ENCODE measurements around the gene NBR1.
A peak's percentile ranks its signal among the peaks of the same experiment; 100 is the strongest.
"Not testable (repeated sequence)": the region's sequence is repeated elsewhere in the genome, so short reads cannot be mapped to it uniquely, and the experiment has no call there.

The NBR1 gene, protein sequence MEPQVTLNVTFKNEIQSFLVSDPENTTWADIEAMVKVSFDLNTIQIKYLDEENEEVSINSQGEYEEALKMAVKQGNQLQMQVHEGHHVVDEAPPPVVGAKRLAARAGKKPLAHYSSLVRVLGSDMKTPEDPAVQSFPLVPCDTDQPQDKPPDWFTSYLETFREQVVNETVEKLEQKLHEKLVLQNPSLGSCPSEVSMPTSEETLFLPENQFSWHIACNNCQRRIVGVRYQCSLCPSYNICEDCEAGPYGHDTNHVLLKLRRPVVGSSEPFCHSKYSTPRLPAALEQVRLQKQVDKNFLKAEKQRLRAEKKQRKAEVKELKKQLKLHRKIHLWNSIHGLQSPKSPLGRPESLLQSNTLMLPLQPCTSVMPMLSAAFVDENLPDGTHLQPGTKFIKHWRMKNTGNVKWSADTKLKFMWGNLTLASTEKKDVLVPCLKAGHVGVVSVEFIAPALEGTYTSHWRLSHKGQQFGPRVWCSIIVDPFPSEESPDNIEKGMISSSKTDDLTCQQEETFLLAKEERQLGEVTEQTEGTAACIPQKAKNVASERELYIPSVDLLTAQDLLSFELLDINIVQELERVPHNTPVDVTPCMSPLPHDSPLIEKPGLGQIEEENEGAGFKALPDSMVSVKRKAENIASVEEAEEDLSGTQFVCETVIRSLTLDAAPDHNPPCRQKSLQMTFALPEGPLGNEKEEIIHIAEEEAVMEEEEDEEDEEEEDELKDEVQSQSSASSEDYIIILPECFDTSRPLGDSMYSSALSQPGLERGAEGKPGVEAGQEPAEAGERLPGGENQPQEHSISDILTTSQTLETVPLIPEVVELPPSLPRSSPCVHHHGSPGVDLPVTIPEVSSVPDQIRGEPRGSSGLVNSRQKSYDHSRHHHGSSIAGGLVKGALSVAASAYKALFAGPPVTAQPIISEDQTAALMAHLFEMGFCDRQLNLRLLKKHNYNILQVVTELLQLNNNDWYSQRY

DNA sequence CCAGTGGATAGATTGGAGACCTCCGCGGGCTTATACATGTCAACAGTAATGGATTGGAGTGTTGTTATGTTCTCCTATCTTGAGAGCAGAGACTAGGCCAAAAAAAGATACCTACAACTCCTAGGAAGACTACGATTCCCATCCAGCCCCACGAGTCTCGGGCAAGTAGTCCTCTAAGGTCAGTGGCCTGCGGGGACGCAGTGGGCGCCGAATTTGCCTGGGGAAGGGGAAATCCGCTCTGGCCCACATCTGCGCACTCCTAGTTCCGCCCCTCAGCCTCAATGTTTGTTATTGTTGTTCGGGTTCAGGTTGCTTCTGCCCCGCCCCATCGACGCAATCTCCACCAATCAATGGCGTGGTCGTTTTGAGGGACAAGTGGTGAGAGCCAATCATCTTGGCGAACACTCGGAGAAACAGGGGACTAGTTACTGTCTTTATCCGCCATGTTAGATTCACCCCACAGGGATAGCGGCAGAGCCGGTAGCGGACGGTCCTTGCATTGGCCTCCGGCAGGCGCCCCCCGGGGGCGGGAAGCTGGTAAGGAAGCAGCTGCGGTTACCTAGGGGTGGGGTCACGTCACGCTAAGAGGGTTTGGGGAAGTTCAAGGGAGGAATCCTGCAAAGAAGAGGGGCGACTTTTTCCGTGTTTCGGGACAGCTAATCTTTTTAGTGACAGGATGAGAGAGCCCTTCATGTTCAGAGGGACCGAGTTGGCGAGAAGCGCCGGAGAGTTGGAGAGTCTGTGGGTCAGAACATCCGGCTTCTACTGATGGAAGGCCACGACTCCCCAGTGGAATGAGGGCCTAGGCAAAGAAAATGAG, at the start of gene NBR1:
NBR1 (plus strand) TSS at position 449 of the 820 bp plus-strand sequence. CDS start 4,586 bp downstream, outside the sequence.
- Histone ChIP-seq H3K27me3 (ENCODE audit: control insufficient read depth, insufficient read depth, low read length) (no peaks in the 10 kb centered on the region), H3K4me3 (ENCODE audit: low read length) (peak within 1 kb of the TSS; percentile 95), H3K36me3 (ENCODE audit: control insufficient read depth, insufficient read depth, low read length) (no peaks in the 10 kb centered on the region), H3K9ac (ENCODE audit: low read length) (peak within 1 kb of the TSS; percentile 99), H3K9me3 (ENCODE audit: control insufficient read depth, low read length) (no peaks in the 10 kb centered on the region), H3K4me1 (ENCODE audit: control insufficient read depth, insufficient read depth, low read length) (peaks cover 31% of the 10 kb centered on the region)

- Histone ChIP-seq H3K4me1 (ENCODE audit: control insufficient read depth, insufficient read depth, low read length) (peaks cover 15% of the 10 kb centered on the region), H3K36me3 (ENCODE audit: control insufficient read depth, insufficient read depth, low read length) (no peaks in the 10 kb centered on the region), H3K4me3 (ENCODE audit: low read length) (peak within 1 kb of the TSS; percentile 53), H3K9ac (ENCODE audit: low read length) (peak within 1 kb of the TSS; percentile 79), H3K9me3 (ENCODE audit: control insufficient read depth, low read length) (no peaks in the 10 kb centered on the region), H3K27me3 (ENCODE audit: control insufficient read depth, insufficient read depth, low read length) (no peaks in the 10 kb centered on the region)
These were observed 45.7 kb upstream of the NBR1 start, which contains the start of gene BRCA1 for GRCh38 chr17:43125133-43125966. BRCA1 (minus strand) TSS chr17:43125364; CDS start chr17:43124096, 1,268 bp downstream.

DNA sequence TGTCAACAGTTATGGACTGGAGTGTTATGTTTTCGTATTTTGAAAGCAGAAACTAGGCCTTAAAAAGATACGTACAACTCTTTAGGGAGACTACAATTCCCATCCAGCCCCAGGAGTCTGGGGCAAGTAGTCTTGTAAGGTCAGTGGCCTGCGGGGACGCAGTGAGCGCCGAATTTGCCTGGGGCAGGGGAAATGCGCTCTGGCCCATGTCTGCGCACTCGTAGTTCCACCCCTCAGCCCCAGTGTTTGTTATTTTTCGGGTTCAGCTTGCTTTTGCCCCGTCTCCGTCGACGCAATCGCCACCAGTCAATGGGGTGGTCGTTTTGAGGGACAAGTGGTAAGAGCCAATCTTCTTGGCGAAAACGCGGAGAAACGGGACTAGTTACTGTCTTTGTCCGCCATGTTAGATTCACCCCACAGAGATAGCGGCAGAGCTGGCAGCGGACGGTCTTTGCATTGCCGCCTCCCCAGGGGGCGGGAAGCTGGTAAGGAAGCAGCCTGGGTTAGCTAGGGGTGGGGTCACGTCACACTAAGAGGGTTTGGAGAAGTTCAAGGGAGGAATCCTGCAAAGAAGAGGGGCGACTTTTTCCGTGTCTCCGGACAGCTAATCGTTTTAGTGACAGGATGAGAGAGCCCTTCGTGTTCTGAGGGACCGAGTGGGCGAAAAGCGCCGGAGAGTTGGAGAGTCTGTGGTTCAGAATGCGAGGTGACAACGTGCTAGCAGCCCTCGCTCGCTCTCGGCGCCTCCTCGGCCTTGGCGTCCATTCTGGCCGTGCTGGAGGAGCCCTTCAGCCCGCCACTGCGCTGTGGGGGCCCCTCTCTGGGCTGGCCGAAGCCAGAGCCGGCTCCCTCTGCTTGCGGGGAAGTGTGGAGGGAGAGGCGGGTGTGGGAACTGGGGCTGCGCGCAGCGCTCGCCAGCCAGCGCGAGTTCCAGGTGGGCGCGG, 44.8 kb upstream of the NBR1 start:
- Histone ChIP-seq H3K4me3 (ENCODE audit: low read length) (peak overlapping the region; percentile 53), H3K27me3 (ENCODE audit: control insufficient read depth, insufficient read depth, low read length) (no peaks in the 10 kb centered on the region), H3K36me3 (ENCODE audit: control insufficient read depth, insufficient read depth, low read length) (no peaks in the 10 kb centered on the region), H3K9ac (ENCODE audit: low read length) (peak overlapping the region; percentile 79), H3K4me1 (ENCODE audit: control insufficient read depth, insufficient read depth, low read length) (peaks cover 15% of the 10 kb centered on the region), H3K9me3 (ENCODE audit: control insufficient read depth, low read length) (no peaks in the 10 kb centered on the region)

DNA sequence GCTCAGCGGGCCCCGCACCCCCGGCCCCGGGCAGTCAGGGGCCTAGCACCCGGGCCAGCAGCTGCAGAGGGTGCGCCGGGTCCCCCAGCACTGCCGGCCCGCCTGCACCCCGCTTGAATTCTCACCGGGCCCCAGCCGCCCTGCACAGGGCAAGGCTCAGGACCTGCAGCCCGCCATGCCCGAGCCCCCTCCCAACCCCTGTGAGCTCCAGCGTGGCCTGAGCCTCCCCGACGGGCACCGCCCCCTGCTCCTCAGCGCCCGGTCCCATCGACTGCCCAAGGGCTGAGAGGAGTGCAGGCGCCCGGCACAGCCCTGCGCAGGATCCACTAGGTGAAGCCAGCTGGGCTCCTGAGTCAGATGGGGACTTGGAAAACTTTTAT, 44.1 kb upstream of the NBR1 start:
- Histone ChIP-seq H3K9ac (ENCODE audit: low read length) (no peak overlapping the region), H3K27me3 (ENCODE audit: control insufficient read depth, insufficient read depth, low read length) (no peaks in the 10 kb centered on the region), H3K9me3 (ENCODE audit: control insufficient read depth, low read length) (no peaks in the 10 kb centered on the region), H3K4me1 (ENCODE audit: control insufficient read depth, insufficient read depth, low read length) (peaks cover 15% of the 10 kb centered on the region), H3K36me3 (ENCODE audit: control insufficient read depth, insufficient read depth, low read length) (no peaks in the 10 kb centered on the region), H3K4me3 (ENCODE audit: low read length) (no peak overlapping the region)

GRCh38 chr17:43127333-43127876, 43.6 kb upstream of the NBR1 start:
- H3K9me3 ChIP-seq (ENCODE audit: control insufficient read depth, low read length); H3K36me3 ChIP-seq (ENCODE audit: control insufficient read depth, insufficient read depth, low read length); H3K4me3 ChIP-seq (ENCODE audit: low read length); H3K9ac ChIP-seq (ENCODE audit: low read length); H3K27me3 ChIP-seq (ENCODE audit: control insufficient read depth, insufficient read depth, low read length): not testable (repeated sequence)
- peaks cover 15% of the 10 kb centered on the region for H3K4me1 ChIP-seq (ENCODE audit: control insufficient read depth, insufficient read depth, low read length)

- Histone ChIP-seq H3K9me3 (ENCODE audit: control insufficient read depth, low read length) (no peaks in the 10 kb centered on the region), H3K4me3 (ENCODE audit: low read length) (no peak overlapping the region)
These were observed 41.4 kb upstream of the NBR1 start for GRCh38 chr17:43129671-43130010.

DNA sequence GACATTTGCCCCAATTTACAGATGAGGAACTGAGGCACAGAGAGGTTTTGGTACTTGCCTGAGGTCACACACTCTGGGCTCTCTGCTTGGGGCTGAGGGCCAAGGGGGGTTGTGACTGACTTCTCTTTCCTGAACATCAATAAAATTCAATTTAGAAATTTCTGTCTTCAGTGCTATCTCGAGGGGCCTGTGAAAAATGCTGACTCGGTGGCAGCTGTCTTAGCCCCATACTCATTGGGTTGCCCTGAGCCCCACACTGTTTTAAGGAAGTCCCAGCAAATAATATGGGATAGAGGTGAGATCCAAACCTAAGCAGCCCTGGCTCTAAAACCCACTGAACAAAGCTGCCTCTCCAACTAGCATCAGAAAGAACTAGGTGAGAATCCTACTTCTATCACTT, 38.9 kb upstream of the NBR1 start:
- H3K9ac ChIP-seq (ENCODE audit: low read length), result no peak overlapping the region
- H3K27me3 ChIP-seq (ENCODE audit: control insufficient read depth, insufficient read depth, low read length), result no peaks in the 10 kb centered on the region
- H3K9me3 ChIP-seq (ENCODE audit: control insufficient read depth, low read length), result no peaks in the 10 kb centered on the region
- H3K4me3 ChIP-seq (ENCODE audit: low read length), result no peak overlapping the region
- peaks cover 3% of the 10 kb centered on the region for H3K4me1 ChIP-seq (ENCODE audit: control insufficient read depth, insufficient read depth, low read length)
- H3K36me3 ChIP-seq (ENCODE audit: control insufficient read depth, insufficient read depth, low read length), result no peaks in the 10 kb centered on the region

More at GRCh38 chr17:43129671-43130010, 41.4 kb upstream of the NBR1 start:
- H3K9ac ChIP-seq (ENCODE audit: low read length), result peak overlapping the region; percentile 78
- H3K36me3 ChIP-seq (ENCODE audit: control insufficient read depth, insufficient read depth, low read length), result no peaks in the 10 kb centered on the region
- no peaks in the 10 kb centered on the region for H3K27me3 ChIP-seq (ENCODE audit: control insufficient read depth, insufficient read depth, low read length)
- peaks cover 10% of the 10 kb centered on the region for H3K4me1 ChIP-seq (ENCODE audit: control insufficient read depth, insufficient read depth, low read length)

GRCh38 chr17:43133439-43133838, 37.6 kb upstream of the NBR1 start:
- H3K4me1 ChIP-seq (ENCODE audit: control insufficient read depth, insufficient read depth, low read length); H3K4me3 ChIP-seq (ENCODE audit: low read length); H3K9ac ChIP-seq (ENCODE audit: low read length); H3K9me3 ChIP-seq (ENCODE audit: control insufficient read depth, low read length); H3K36me3 ChIP-seq (ENCODE audit: control insufficient read depth, insufficient read depth, low read length); H3K27me3 ChIP-seq (ENCODE audit: control insufficient read depth, insufficient read depth, low read length): not testable (repeated sequence)

- Histone ChIP-seq H3K9ac (ENCODE audit: low read length) (no peak overlapping the region), H3K27me3 (ENCODE audit: control insufficient read depth, insufficient read depth, low read length) (no peaks in the 10 kb centered on the region), H3K4me3 (ENCODE audit: low read length) (no peak overlapping the region), H3K9me3 (ENCODE audit: control insufficient read depth, low read length) (no peaks in the 10 kb centered on the region), H3K4me1 (ENCODE audit: control insufficient read depth, insufficient read depth, low read length) (peaks cover under 1% of the 10 kb centered on the region), H3K36me3 (ENCODE audit: control insufficient read depth, insufficient read depth, low read length) (no peaks in the 10 kb centered on the region)
These were observed 36.1 kb upstream of the NBR1 start for GRCh38 chr17:43134774-43135453.

DNA sequence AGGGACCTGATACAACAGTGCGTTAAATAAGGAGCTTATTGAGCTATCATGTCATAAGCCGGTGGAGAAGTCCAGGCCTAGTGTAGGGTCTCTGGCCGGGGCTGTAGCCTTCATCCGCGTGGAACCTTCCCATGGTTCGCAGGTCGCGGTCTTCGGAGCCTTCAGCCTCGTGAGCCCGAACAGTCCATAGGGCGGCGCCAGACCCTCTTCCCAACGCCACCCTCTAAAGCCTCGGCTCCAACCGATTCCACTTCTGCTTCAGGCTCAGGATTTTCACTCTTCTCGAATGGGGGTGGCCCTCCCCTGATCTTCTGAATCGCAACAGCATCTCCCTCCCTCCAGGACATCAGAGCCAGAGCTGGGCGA, 35.6 kb upstream of the NBR1 start:
- Histone ChIP-seq H3K4me1 (ENCODE audit: control insufficient read depth, insufficient read depth, low read length) (no peaks in the 10 kb centered on the region), H3K9me3 (ENCODE audit: control insufficient read depth, low read length) (no peaks in the 10 kb centered on the region), H3K4me3 (ENCODE audit: low read length) (no peak overlapping the region)

More for the DNA sequence above, 35.6 kb upstream of the NBR1 start:
- Histone ChIP-seq H3K9ac (ENCODE audit: low read length) (no peak overlapping the region), H3K36me3 (ENCODE audit: control insufficient read depth, insufficient read depth, low read length) (no peaks in the 10 kb centered on the region), H3K27me3 (ENCODE audit: control insufficient read depth, insufficient read depth, low read length) (no peaks in the 10 kb centered on the region)
